SK-N-SH treated with all-trans-retinoic acid at 6 μM for 48 hours (cell line): ENCODE data around the gene KRT85.

ENCODE experiments used
- OSR1 ChIP-seq: fragments of 250-450 bp; sonication (Bioruptor Pico); IDR thresholded peaks from 2 replicates; pipeline ENCODE4 v1.8.0; 2022; ENCODE audit warnings: moderate library complexity, mild to moderate bottlenecking, inconsistent platforms
- ZFP30 ChIP-seq: fragments of 450-650 bp; formaldehyde crosslinking; IDR thresholded peaks from 2 replicates; pipeline ENCODE4 v1.5.0; 2022; ENCODE audit warnings: mild to moderate bottlenecking, moderate library complexity

DNA sequence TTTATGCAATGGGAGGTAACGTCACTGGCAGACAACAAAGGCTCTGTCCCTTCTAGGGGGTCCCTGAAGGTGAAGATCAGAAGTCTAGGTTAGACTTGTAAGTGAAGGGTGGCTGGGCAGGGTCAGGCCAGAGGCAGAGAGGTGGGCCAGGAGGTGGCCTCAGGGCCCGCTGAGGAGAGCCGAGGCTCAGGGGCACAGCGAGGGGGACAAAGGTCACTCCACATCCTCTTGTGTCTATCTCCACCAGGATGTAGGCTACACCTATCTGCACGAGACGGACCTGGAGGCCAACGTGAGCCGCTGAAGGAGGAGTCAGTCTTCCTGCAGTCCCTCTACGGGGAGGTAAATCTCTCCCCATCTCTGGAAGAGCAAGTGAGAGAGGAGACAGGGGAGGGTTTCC is 20.3 kb downstream of the KRT85 start:
- TF ChIP-seq OSR1: no peak
- TF ChIP-seq ZFP30: no peak
